Endodermal cell (in vitro differentiated cells): Measurements from ENCODE around the gene SVIL. TPM values are rescaled to one million over a fixed set of nuclear protein-coding genes. Genes with fewer than 3 reads are reported as not detected.
A peak's percentile ranks its signal among the peaks of the same experiment; 100 is the strongest.
"Not testable (repeated sequence)": the region's sequence is repeated elsewhere in the genome, so short reads cannot be mapped to it uniquely, and the experiment has no call there.

Experiments
- DNase-seq: peaks from one replicate; pipeline ENCODE4 v3.0.0-alpha.2; 2017
- H3K27ac ChIP-seq: 2 replicates; pipeline ENCODE4 v1.5.1; 2013; ENCODE audit warnings: mild to moderate bottlenecking, low read depth, low read length, moderate library complexity
- H3K27me3 ChIP-seq: 2 replicates; pipeline ENCODE4 v1.6.1; 2013; ENCODE audit warnings: mild to moderate bottlenecking, low read length, moderate library complexity; ENCODE audit not compliant: insufficient read depth, control insufficient read depth, poor library complexity, severe bottlenecking
- H3K36me3 ChIP-seq: 2 replicates; pipeline ENCODE4 v1.7.0; 2013; ENCODE audit warnings: mild to moderate bottlenecking, low read length, moderate library complexity; ENCODE audit not compliant: control insufficient read depth, insufficient read depth
- H3K4me1 ChIP-seq: one replicate; pipeline ENCODE4 v1.7.0; 2013; ENCODE audit warnings: low read length; ENCODE audit not compliant: control insufficient read depth, insufficient read depth
- H3K4me3 ChIP-seq: 2 replicates; pipeline ENCODE4 v1.5.1; 2013; ENCODE audit warnings: mild to moderate bottlenecking, low read length, moderate library complexity
- H3K9ac ChIP-seq: 2 replicates; pipeline ENCODE4 v1.6.1; 2013; ENCODE audit warnings: mild to moderate bottlenecking, low read length, moderate library complexity; ENCODE audit not compliant: poor library complexity, severe bottlenecking; ENCODE audit errors: extremely low read depth
- H3K9me3 ChIP-seq: 2 replicates; pipeline ENCODE4 v1.6.1; 2013; ENCODE audit warnings: mild to moderate bottlenecking, low read length, moderate library complexity; ENCODE audit not compliant: control insufficient read depth
- H3K27ac Mint-ChIP-seq: 2 replicates; pipeline ENCODE4 v1.8.0; 2020; ENCODE audit warnings: mixed read lengths
- H3K27me3 Mint-ChIP-seq: 2 replicates; pipeline ENCODE4 v1.8.0; 2021; ENCODE audit warnings: mild to moderate bottlenecking, mixed read lengths; ENCODE audit not compliant: insufficient read depth
- H3K36me3 Mint-ChIP-seq: 2 replicates; pipeline ENCODE4 v1.8.0; 2020; ENCODE audit warnings: low read depth, mixed read lengths
- H3K4me1 Mint-ChIP-seq: 2 replicates; pipeline ENCODE4 v1.8.0; 2020; ENCODE audit warnings: mixed read lengths
- H3K4me3 Mint-ChIP-seq: 2 replicates; pipeline ENCODE4 v1.8.0; 2020; ENCODE audit warnings: mild to moderate bottlenecking, moderate library complexity, mixed read lengths
- H3K9me3 Mint-ChIP-seq: 2 replicates; pipeline ENCODE4 v1.8.0; 2020; ENCODE audit warnings: mild to moderate bottlenecking, mixed read lengths
- CTCF ChIP-seq: fragments of 200-600 bp; sonication (generic); conservative IDR thresholded peaks from 2 replicates; pipeline ENCODE4 v1.5.0; 2021; ENCODE audit warnings: antibody characterized with exemption, mild to moderate bottlenecking
- WGBS, 2 experiments: methylation state at CpG; one replicate each; pipeline versions ENCODE4 v1.1.5 to v1.1.7; 2013; ENCODE audit warnings: missing lambda C conversion rate in 2 of 2, mixed read lengths in 1 of 2; ENCODE audit not compliant: insufficient coverage in 1 of 2, insufficient read length in 1 of 2; 5-methylcytosine and 5-hydroxymethylcytosine counted together
- total RNA-seq, 2 donors: library from RNA; stranded (reverse); fragmentation: NEBNext Ultra II Directional in 1 of 2; extraction: Animal tissue kit (Norgen Biotek cat#: 25700) in 1 of 2; gene quantifications; 2 replicates in 1 of 2; 3 replicates in 1 of 2; pipeline ENCODE4 v1.2.1, GENCODE V29; 2021

The SVIL gene
- total RNA-seq, 2 donors from 2014 or later, result 25.2 to 32.9 TPM

DNA sequence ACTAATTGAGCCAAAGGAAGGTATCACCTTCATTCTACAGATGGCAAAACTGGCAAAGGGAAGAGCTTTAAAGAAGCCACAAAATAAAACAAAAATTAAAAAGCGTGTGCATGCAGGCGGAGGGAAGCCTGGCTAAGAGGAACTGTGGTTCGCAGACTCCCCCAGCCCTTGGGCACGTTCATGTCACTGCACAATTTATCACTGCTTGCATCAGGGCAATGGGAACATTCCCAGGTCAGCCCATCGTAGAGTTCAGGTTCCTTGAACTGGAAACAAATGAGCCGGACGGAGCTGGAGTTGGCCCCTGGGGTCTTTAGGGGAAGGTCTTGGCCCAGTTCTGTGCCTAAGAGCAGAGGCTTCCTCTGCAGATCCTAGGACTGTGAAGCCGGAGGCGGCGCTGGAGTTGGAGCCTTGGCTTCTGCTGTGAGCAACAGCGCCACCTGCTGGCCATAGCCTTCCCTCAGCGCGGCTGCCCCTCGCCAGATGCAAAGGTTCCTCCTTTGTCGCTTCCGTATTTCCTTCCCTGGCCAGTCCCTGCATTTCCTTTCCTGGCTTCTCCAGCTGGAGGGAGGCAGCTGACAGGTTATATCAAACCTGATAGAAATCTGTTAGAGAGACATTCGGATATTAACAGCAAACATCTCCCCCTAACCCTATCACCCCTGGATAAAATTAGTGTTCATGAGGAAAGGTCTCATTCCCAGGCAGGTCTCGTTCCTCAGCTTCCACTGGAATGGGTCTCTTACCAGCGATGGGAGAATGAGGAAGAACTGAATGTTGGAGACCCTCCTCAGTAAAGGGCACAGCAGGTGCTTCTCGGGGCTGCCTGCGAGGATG lies 185.8 kb downstream of the SVIL start:
- not testable (repeated sequence) for H3K27ac ChIP-seq, H3K4me1 Mint-ChIP-seq, H3K4me3 Mint-ChIP-seq

DNA sequence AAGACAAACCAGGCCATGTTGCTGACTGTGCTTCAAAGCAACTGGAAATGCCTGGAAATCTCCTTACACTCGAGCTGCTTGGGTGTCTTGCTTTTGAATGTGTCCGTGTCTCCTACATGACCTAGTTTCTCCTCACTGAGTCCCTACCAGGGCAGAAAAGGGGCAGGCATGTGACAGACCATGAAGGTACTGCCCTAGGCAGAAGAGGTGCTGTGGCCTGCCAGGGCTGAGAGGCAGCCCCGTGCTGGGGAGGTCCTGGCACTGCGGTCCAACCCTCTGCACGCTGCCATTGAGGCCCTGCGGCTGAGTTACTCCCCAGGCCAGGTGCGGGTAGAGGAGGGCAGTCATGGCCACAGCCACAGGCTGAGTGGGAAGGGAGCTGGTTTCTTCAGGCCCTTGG lies 186.6 kb downstream of the SVIL start:
- no peak overlapping the region for H3K4me3 ChIP-seq
- no peaks in the 10 kb centered on the region for H3K9me3 Mint-ChIP-seq
- no peak overlapping the region for H3K4me3 Mint-ChIP-seq
- H3K4me1 Mint-ChIP-seq, result no peaks in the 10 kb centered on the region
- no peaks in the 10 kb centered on the region for H3K36me3 ChIP-seq
- no peak for TF ChIP-seq CTCF
- H3K4me1 ChIP-seq, result no peaks in the 10 kb centered on the region
- H3K27ac Mint-ChIP-seq, result no peak overlapping the region
- no peak overlapping the region for H3K9ac ChIP-seq
- 81 to 94% methylated on average over 4 to 7 of the region's 7 CpGs for WGBS, 2 experiments
- no peaks in the 10 kb centered on the region for H3K36me3 Mint-ChIP-seq
- peaks cover 17% of the 10 kb centered on the region for H3K9me3 ChIP-seq
- no peak overlapping the region for H3K27ac ChIP-seq
- no peaks in the 10 kb centered on the region for H3K27me3 Mint-ChIP-seq
- no peaks in the 10 kb centered on the region for H3K27me3 ChIP-seq
- no peak for DNase-seq

More for the DNA sequence above, 185.8 kb downstream of the SVIL start:
- H3K27ac Mint-ChIP-seq, result peak overlapping the region; percentile 35
- H3K36me3 Mint-ChIP-seq, H3K9ac ChIP-seq, H3K4me3 ChIP-seq, H3K27me3 ChIP-seq, H3K4me1 ChIP-seq, H3K9me3 ChIP-seq, H3K36me3 ChIP-seq, H3K27me3 Mint-ChIP-seq, H3K9me3 Mint-ChIP-seq: not testable (repeated sequence)
- TF ChIP-seq CTCF, result peak; percentile 87
- DNase-seq, result peak; percentile 96
- 24 to 45% methylated on average over 9 to 18 of the region's 21 CpGs for WGBS, 2 experiments

DNA sequence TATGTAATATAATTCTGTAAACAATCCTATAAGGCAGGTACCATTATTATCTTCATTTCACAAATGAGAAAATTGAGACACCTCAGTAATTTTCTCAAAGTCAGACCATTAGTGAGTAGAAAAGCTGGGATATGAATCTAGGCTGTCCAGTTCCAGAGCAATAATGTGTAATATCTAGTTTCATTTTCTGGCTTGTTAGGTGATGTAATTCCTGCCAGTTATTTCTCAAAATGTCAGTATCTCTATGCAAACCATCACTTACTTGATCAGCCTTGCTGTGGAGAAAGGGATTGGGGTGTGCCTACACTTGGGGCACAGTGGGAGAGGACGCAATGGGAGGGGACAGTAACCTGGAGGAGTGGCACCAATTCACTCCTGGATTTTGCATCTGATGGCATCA lies 188.4 kb downstream of the SVIL start:
- no peak overlapping the region for H3K27ac Mint-ChIP-seq
- H3K9me3 ChIP-seq, result peaks cover 18% of the 10 kb centered on the region
- H3K9ac ChIP-seq, result no peak overlapping the region
- H3K36me3 ChIP-seq, result no peaks in the 10 kb centered on the region
- WGBS, 2 experiments, result 93% methylated on average over 1 of the region's 1 CpG; no CpG with 5 or more reads in 1 of the 2 experiments
- no peaks in the 10 kb centered on the region for H3K4me1 ChIP-seq
- no peaks in the 10 kb centered on the region for H3K27me3 ChIP-seq
- H3K27ac ChIP-seq, result no peak overlapping the region
- no peaks in the 10 kb centered on the region for H3K27me3 Mint-ChIP-seq
- no peak overlapping the region for H3K4me3 Mint-ChIP-seq
- H3K36me3 Mint-ChIP-seq, result no peaks in the 10 kb centered on the region
- DNase-seq, result no peak
- no peak for TF ChIP-seq CTCF
- H3K9me3 Mint-ChIP-seq, result no peaks in the 10 kb centered on the region
- peaks cover 5% of the 10 kb centered on the region for H3K4me1 Mint-ChIP-seq
- no peak overlapping the region for H3K4me3 ChIP-seq
